ENCODE data around the gene NHP2.

The NHP2 gene

DNA sequence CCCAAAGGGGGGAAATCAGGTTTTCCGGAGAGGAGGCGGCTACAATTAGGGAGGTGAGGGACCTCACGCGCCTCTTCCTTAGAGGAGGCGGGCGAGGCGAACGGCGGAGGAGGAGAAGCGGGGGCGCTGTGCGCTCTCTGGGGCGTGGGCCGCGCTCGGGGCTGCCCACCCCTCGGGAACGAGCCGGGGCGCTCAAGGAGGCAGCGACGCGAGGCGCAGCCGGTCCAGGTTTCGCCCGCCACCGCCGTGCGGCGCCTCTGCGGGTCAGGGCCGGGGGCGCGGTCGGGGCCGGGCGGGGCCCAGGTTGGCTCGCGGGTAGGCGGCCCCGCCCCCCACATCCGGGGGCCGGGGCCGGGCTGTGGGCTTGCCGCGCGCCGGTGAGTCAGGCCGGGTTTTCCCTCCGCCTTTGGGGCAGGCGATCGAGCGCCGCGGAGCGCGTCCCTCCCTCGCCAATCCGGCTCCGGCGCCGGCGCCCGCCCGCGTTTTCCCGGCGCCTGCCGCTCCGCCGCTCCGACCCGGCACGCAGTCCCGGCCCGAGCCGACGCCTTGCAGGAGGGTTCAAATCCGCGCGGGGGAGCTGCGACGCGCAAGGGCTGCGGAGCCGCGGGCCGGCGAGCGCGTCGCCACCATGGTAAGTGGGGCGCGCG is 40.4 kb downstream of the NHP2 start, which contains the start of gene N4BP3:
TSS of gene N4BP3 (plus strand) at position 392 of the 647 bp plus-strand sequence. CDS start 6,052 bp downstream, outside the sequence.
- peak; percentile 92 for DNase-seq

DNA sequence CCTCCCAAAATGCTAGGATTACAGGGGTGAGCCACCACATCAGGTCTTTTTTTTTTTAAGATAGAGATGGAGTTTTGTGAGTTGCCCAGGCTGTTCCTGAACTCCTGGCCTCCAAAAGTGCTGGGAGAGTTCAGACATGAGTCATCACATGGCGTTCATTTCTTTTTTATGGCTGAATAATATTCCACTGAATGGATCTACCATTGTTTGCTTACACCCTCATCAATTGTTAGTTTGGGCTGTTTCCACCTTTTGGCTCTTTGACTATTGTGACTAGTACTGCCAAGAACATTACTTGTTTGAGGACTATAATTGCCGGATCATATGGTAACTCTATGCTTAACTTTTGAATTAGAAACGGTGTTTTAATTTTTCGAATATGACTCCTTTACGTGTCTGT is 41.1 kb downstream of the NHP2 start:
- no peak for DNase-seq

DNA sequence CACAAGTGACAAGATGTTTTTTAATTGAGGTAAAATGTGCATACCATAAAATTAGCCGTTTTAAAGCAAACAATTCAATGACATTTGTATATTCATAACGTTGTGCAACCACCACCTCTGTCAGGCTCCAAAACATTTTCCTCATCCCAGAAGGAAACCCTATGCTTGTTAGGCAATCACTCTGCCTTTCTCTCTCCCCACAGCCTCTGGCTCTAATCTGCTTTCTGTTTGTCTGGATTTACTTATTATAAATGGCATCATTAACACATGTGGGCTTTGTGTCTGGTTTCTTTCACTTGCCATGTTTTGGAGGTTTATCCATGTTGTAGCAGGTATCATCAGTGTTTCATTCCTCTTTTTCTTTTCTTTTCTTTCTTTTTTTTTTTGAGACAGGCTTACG is 41.8 kb downstream of the NHP2 start:
- DNase-seq, result no peak

DNA sequence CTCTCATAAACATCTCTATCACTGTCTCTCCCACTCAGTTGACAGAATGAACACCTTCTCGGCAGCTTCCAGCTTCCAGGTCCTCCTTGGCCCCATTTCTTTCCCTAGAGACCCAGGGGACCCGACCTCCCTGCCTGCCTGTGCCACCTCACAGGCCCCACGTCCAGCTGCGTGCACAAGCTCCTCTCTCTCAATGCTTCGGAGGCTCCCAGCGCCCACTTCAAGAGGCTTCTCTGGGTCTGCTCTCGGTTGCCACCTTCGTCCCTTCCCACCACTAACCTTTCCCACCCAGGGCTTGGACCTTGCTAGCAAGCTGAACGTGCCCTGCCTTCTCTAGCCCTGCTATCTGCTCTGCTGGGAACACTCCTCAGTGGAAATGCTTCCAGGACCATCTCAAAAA is 43.2 kb downstream of the NHP2 start:
- no peak for DNase-seq

DNA sequence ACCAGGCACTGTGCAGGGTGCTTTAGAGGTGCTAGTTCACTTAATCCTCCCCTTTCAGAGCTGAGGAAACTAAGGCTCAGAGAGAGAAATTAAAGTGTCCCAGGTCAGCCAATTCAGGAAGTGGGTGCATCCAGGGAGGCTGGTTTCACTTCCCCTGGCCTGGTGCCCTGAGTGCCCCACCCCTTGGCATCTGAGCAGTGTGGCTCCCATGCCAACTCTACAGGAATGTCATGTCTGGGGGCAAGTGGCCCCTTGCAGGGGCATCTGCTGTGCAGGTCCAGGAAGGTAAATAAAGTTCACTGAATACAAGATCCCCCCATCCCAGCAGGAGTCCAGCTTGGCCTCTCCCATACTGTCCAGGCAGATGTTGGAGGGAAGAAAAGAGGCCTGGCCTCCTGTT is 44.7 kb downstream of the NHP2 start:
- no peak for DNase-seq

DNA sequence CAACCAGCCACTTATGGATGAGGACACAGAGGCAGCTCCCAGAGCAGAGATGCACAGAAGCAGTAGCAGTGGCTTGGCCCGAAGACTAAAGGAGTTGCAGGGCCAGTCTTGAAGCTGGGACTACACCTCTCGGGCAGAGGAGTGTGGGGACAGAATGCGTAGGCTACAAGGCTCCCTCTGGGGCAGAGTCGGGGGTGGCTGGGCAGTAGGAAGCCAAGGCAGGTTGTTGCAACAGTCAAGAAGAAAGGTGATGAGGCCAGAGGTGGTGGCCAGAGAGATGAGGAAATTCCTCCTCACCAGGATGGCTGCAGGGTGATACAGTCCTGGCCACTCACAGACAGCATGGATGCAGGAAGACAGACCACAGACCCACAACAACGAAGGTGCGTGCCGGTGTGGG is 45.2 kb downstream of the NHP2 start:
- no peak for DNase-seq

DNA sequence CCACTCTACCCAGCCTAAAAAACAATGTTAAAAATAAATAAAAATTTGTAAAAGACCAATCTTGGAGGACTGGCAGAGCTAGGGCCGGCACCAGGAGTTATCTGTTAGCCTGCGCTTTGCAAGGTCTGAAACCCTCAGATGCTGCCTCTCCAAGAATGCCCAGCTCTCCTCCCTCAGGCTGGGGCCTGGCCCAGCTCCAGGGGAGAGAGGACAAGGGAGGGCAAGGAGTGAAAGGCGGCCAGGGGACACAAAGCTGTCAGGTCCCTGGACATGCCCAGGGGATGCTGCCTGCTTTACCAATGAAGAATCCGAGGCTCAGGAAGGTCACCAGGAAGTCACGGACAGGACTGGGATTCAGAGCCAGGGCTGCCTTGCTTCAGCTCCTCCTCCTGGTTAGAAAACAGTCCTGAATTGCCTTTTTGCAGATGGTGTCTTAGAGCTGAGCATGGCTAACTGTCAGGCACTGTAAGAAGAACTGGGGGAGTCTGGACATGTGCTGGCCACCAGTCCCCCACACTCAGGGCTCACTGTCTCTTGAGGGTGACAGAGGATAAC is 45.9 kb downstream of the NHP2 start:
- DNase-seq, result peak; percentile 71

DNA sequence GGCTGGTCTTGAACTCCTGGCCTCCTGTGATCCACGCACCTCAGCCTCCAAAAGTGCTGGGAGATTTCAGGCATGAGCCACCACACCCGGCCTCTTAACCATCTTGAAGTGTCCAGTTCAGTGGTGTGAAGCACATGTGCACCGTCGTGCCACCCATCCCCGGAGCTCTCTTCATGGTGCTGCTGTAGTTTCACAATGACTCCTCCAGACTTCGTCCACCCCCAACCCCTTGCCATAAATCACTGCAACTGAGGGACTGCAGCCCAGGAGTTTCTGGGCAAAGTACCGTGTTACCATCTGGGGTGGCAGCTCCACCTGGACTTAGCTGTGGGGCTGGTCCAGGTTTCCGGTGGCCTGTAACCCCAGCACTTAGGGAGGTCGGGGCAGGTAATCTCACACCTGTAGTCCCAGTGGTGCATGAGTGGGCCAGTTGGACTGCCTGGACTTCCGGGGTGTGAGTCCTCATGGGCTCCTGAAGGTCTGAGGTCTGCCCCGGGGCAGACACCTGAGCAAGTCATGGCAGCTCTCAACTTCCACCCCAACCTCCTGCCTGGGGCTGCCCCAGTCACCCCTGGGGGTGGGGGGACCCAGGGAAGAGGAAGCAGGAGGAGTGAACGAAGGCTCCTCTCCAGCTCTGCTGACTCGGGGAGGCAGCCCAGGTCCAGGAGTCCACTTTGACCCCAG is 47.0 kb downstream of the NHP2 start:
- DNase-seq, result no peak

DNA sequence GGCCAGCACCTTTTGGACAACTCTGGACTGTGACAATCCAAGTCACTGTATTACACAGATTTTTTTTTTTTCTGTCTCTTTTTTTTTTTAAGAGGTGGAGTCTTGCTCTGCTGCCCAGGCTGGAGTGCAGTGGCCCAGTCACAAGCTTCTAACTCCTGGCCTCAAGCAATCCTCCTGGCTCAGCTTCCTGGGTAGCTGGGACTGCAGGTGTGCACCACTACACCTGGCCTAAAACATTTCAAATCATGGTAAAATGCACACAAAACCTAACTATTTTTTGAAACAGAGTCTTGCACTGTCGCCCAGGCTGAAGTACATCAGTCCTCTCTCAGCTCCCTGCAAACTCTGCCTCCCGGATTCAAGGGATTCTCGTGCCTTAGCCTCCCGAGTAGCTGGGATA is 47.6 kb downstream of the NHP2 start:
- no peak for DNase-seq

DNA sequence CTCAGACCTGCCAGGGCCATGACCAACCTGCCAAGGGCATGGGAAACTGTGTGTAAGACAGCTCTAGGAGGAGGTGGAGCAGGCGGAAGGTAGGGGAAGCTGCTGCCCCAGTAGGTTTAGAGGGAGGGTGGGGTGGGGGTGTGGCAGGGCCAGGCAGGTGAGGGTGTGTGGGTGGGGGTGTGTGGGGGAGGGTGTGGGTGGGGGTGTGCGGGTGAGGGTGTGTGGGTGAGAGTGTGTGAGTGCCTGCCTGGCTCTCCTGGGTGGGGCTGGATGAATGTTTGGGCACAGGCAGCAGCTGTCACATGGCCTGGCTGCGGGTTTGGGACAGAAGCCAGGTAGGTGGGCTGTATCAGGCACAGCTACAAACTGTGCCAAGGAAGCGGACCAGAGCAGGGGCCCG is 49.2 kb downstream of the NHP2 start:
- no peak for DNase-seq

DNA sequence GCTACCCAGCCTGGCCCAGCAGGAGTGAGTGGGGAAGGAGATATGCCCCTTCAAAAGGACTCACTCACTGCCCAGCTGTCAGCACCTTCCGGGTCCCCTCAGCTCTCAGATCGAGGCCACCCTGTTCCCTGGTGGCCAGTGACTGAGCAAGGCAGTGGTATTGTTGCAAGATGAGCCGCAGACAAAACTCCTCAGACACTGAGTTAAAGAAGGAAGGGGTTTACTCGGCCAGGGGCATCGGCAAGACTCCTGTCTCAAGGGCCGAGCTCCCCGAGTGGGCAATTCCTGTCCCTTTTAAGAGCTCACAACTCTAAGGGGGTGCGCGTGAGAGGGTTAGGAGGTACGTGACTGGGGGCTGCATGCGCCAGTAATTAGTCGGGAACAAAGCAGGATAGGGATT is 50.1 kb downstream of the NHP2 start:
- peak; percentile 52 for DNase-seq

All from islet precursor cell (in vitro differentiated cells).